Liver (tissue), 3 donors: Measurements from ENCODE around the gene BAK1.

Source experiments
- TAF1 ChIP-seq: conservative IDR thresholded peaks from 2 replicates; pipeline ENCODE4 v1.6.1; 2016; ENCODE audit warnings: antibody characterized with exemption, mild to moderate bottlenecking
- YY1 ChIP-seq: IDR thresholded peaks from 2 replicates; pipeline ENCODE4 v1.6.1; 2016; ENCODE audit warnings: antibody characterized with exemption, mild to moderate bottlenecking
- TF ChIP-seq, protein P1 (sequence below): fragments of 150-350 bp; IDR thresholded peaks from 2 replicates; pipeline ENCODE4 v1.5.1; 2017; ENCODE audit warnings: improper control_type of control experiment, low read depth, low read length; ENCODE audit not compliant: missing input control
- donor health status: healthy.
- donor health status: healthy.

DNA sequence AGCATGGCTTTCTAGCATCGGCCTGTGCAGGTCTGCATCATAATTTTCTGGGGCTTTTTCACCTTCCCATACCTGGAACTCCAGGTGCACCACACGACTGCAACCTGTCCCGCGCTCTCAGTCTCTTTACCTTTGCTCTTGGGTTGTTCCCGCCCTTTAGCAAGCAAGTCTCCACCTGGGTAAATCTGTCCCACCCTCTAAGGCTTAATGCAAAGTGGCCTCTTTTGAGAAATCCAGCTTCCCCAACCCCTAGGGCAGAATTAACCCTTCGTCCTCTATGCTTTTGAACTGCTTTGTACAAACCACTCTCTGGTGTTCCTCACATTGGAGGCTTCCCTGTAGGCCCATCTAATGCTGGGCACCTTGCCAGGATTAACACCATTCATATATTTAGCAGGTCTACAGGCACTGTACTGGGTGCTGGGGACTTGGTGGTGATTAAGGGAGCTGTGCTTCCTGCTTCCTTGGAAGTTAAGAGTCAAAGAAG is 43.9 kb upstream of the BAK1 start:
- TF ChIP-seq, protein P1, sequence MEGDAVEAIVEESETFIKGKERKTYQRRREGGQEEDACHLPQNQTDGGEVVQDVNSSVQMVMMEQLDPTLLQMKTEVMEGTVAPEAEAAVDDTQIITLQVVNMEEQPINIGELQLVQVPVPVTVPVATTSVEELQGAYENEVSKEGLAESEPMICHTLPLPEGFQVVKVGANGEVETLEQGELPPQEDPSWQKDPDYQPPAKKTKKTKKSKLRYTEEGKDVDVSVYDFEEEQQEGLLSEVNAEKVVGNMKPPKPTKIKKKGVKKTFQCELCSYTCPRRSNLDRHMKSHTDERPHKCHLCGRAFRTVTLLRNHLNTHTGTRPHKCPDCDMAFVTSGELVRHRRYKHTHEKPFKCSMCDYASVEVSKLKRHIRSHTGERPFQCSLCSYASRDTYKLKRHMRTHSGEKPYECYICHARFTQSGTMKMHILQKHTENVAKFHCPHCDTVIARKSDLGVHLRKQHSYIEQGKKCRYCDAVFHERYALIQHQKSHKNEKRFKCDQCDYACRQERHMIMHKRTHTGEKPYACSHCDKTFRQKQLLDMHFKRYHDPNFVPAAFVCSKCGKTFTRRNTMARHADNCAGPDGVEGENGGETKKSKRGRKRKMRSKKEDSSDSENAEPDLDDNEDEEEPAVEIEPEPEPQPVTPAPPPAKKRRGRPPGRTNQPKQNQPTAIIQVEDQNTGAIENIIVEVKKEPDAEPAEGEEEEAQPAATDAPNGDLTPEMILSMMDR: no peak
- no peak for TF ChIP-seq TAF1
- TF ChIP-seq YY1: no peak
